Activated gamma-delta T cell treated with Interleukin-2 at 50 U/mL for 16 hours (primary cell): ENCODE measurements around the gene NNT.
"Not testable (repeated sequence)": the region's sequence is repeated elsewhere in the genome, so short reads cannot be mapped to it uniquely, and the experiment has no call there.

ENCODE experiments used
- DNase-seq: peaks from one replicate; pipeline ENCODE4 v3.0.0-alpha.2; 2020

The NNT gene

DNA sequence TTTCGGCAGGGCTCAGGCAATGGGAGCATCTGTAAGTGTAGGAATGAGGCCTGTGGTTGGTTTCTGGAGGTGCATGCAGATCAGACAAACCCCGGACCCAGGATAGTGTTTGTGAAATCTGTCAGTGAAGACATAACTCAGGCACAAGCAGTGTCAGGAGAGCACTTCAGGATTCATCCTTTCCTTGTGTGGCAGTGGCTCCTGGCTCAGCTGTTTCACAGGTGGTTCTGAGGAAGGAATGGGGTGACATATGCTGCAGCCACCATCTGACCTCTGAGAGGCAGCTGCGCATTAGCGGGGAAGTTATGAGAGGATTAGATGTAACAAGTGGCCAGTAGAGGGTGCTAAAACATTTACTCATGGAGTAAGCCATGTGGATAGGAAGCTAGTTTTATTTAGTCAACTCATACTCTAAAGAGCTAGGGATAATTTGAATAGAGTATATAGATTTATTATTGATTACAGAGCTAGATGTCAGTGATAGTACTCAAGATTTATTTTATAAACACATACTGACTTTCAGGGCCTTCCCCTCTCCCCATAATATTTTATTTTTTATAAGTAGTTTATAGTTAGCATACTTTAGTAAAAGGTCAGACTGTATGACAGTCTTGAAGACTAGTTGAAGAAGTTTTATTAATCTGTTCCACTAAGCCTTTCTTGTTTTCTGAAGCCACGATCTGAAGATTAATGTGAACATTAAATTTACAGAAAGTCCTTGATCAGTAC, 28.4 kb downstream of the NNT start:
- DNase-seq = peak; percentile 23

DNA sequence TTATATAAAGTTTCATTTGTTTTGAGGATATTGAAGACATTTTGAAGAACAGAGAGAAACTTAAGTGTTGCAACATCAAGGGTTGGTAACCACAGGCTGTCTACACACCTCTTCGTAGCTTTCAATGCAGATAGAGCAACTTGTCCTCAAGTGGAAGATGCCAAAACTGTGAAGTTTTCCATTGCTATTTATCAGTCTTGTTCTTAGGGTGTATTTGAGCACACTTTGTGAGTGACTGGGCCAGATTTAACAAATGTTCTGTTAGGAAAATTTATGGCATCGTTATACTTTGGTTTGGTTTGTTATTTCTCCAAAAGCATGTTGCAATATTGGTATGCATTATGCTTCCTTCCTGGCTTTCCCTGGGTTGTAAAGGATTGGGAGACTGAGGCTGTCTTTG, 31.6 kb downstream of the NNT start:
- no peak for DNase-seq

GRCh38 chr5:43635374-43635773, 32.4 kb downstream of the NNT start:
- DNase-seq = no peak

DNA sequence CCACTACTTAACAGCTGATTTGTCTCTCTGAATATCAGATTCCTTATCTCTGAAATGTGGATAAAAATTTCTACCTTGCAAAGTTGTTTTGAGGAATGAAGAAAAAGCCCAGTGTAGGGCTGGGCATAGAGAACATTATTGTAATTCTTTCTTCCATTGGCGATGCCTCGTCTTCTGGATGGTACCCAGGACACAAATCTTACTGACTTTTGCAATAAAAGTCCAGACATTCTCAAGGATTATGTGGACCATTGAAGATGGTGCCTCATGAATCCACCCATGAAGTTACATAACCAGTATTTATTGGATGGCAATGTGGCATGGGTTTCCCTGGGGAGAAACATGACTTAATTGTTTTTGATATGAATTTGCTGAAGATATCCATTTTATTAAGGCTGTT, 33.1 kb downstream of the NNT start:
- DNase-seq = no peak

GRCh38 chr5:43637416-43637815, 34.4 kb downstream of the NNT start:
- no peak for DNase-seq

DNA sequence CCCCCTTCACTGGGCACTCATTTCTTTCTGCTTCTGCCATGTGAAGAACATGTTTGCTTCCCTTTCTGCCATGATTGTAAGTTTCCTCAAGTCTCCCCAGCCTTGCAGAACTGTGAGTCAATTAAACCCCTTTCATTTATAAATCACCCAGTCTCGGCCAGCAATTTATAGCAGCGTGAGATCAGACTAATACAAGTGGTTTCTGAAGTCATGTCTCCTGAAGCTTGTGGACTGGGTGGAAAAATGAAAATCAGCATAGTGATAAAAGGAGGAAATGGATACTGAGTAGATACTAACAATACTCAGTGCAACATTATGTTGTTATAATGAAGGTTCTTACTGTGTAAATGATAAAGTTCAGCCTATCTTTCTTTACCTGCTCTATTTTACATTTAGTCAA, 35.1 kb downstream of the NNT start:
- no peak for DNase-seq

DNA sequence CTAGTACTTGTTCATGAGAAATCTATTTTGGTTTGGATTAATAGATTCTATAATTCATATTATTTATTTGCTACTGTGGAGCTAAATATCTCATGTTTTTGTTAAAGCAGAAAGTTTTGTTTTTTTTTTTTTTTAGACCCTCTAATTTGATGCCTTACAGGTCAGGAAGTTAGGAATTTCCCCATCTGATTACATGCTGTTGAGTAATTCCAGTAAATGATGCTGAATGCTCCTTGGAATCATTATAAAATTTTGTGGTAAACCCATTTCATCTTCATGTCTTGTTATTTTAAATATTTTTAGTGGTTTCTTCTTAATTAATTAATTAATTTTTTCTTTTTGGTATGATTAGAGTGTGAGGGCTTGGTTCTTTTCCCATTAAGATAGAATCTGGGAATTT, 35.6 kb downstream of the NNT start:
- DNase-seq = no peak

DNA sequence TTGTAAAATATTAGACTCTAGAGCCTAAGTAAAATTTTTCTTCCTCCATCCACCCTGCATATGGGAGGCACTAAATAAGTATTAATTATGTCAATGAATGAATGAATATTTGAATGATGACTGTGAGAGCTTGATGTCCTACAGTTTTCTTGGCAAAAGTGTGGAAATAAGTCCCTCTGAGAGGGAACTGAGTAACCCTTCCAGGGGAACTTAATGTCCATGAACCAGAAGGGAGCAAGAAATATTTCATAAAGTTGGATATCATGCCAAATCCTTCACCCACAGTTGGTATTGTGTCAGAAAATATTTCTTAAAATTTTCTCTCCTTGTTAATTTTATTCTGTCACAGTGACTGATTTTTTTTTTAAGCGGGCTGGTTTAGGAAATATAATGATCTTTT, 36.6 kb downstream of the NNT start:
- DNase-seq = no peak

GRCh38 chr5:43642428-43642827, 39.4 kb downstream of the NNT start:
- no peak for DNase-seq

DNA sequence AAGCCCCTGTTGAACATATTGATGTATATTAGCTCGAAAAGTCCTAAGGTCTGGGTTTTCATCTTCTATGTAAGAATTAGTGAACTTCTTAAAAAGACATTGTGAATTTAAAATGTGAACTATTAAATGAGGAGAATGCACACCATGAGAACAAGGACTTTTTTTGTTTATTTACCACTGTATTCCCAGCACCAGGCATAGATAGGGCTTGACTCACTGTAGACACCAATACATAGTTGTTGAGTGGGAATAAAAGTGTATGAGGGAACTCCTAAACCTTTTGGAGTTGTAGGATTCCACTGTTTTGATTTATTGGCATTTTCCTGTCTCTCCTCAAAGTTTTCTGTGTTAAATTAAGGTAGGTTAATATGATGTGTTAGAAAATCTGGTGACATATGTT, 40.3 kb downstream of the NNT start:
- DNase-seq = no peak

DNA sequence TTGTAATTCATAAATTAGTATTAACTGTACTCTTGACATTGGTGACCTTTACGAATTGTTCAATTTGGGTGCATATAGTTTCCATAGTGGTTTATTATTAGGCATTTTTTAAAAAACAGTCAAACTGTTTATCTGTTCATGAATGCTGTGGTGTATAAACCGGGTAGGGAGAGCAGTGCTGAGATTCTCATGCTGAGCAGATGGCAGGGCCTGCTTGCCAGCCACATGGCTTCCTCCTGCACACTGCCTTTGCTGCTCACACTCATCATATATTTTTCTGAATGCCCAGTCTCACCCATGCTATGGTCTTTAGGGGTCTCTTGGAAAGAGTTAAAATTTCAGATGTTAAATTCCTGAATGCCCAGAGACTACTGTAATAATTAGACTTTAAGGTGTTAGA, 40.8 kb downstream of the NNT start:
- DNase-seq = no peak

DNA sequence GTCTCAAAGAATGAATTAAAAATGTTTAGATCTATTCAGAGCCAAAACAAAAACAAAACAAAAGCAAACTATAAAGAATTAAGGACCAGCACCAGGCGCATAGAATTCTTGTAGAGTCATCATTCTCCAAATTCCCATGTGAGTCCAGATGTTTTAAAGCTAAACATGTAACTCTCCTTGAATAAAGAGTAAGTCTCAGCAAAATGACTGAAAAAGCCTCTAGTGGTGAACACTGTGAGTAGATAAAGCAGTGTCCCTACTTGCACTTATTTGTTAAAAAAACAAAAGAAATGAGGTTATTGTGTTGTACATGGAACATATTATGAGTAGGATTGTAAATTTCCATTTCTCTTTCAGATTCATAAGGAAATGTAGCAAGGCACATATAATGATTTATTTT, 44.0 kb downstream of the NNT start:
- DNase-seq = no peak

GRCh38 chr5:43647789-43648188, 44.8 kb downstream of the NNT start:
- no peak for DNase-seq

GRCh38 chr5:43648499-43649124, 45.6 kb downstream of the NNT start:
- DNase-seq = no peak

DNA sequence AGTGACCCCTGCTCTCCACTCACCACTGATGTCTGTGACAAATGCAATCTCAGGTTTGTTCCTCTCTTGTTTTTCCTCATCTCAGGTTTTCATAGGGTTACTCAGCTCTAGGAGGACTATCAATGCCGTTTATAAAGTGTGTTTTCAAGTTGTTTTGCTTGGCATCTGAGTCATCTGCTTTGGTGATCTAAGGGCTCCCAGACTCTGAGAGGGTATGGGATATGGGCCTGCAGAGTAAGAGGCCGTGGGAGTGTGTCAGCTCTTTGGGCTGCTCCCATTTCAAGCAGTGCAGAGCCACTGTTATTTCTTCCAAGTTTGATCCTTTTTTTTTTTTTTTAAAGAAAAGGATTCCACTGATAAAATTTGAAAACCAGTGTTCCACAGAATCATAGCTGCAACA, 46.3 kb downstream of the NNT start:
- no peak for DNase-seq

- DNase-seq = no peak
Measured at GRCh38 chr5:43652537-43653302, 49.7 kb downstream of the NNT start.

DNA sequence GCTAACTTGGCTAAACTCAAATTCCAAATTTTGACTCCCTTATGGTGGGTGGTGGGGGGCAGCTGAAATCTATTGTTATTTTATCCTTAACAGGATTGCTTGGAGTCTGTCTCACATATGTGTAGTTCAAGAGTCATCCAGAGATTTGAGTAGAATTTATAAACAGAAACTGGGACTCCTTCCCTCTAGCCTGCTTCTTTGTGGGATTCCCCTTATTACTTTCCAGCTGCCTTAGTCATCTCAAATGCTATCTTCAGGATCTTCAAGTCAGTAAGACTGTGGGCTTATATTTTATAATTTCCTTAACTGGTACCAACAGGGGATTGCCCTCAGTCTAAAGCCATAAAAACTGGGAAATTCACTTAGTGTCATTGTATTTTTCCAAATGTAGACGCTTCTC, 55.5 kb downstream of the NNT start:
- no peak for DNase-seq

- no peak for DNase-seq
Measured at GRCh38 chr5:43659075-43659474, 56.1 kb downstream of the NNT start.

DNA sequence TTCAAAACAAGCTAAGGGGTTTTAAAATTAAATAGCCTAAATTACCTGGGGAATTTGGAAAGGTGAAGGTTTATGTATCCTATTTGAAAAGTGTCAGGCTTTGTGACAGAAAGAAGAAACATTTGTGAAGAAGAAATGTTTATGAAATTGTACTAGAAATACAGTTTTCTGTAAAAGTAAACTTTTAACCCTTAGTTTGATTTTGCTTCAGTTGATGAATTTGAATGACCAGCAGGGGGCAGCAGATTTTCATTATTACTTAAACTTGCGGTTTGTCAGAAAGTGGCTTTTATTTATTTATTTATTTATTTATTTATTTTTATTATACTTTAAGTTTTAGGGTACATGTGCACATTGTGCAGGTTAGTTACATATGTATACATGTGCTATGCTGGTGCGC, 58.1 kb downstream of the NNT start:
- no peak for DNase-seq

- DNase-seq = no peak
Measured at GRCh38 chr5:43663916-43664315, 60.9 kb downstream of the NNT start.

GRCh38 chr5:43664501-43665040, 61.6 kb downstream of the NNT start:
- no peak for DNase-seq

DNA sequence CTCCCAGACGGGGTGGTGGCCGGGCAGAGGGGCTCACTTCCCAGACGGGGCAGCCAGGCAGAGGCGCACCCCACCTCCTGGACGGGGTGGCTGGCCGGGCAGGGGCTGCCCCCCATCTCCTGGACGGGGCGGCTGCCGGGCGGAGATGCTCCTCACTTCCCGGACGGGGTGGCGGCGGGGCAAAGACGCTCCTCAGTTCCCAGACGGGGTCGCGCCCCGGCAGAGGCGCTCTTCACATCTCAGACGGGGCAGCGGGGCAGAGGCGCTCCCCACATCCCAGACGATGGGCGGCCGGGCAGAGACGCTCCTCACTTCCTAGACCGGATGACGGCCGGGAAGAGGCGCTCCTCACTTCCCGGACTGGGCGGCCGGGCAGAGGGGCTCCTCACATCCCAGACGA, 62.8 kb downstream of the NNT start:
- DNase-seq = not testable (repeated sequence)

DNA sequence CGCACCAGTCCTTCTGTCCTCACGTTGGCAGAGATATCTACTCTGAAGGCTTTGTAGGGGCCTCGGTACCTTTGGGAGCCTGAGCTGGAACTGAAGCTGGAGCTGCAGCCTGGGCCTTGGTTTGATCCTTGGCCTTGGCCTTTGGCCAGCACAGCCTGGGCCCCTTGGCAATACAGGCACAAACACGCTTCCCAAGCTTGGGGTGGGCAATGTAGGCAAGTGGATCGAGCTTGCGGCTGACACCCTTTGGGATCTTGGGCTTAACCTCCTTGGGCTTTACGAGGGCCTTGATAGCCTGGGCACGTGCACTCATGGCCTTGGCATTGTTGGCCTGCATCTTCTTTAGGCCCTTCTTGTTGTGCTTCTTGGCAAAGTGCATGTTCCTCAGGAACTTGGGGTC, 63.7 kb downstream of the NNT start:
- not testable (repeated sequence) for DNase-seq

GRCh38 chr5:43667379-43667778, 64.4 kb downstream of the NNT start:
- DNase-seq = not testable (repeated sequence)
